B cell (primary cell): ENCODE data around the gene GPM6B.

ENCODE experiments used
- EZH2 ChIP-seq: IDR thresholded peaks from 2 replicates; pipeline ENCODE4 v1.6.1; 2012; ENCODE audit warnings: borderline replicate concordance, low read depth, mild to moderate bottlenecking, moderate library complexity, low read length; ENCODE audit not compliant: insufficient read depth, poor library complexity, severe bottlenecking
- TF ChIP-seq, protein P1 (sequence below): fragments of 200-600 bp; IDR thresholded peaks from one replicate; pipeline ENCODE4 v1.8.0; 2022; ENCODE audit warnings: antibody characterized with exemption, mild to moderate bottlenecking

DNA sequence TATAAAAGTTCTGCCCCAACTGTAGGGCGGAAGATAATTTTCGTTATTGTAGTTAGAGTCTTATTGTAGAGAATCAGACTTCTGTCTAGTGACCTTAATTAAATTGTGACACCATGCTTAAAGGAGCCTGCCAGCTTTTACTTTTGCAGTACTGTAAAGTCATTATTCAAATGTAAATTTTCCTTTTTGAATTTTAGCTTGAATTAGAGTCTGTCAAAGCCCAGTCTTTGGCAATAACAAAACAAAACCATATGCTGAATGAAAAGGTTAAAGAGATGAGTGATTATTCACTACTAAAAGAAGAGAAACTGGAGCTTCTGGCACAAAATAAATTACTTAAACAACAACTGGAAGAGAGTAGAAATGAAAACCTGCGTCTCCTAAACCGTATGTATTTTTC lies 60.5 kb downstream of the GPM6B start:
- TF ChIP-seq, protein P1, sequence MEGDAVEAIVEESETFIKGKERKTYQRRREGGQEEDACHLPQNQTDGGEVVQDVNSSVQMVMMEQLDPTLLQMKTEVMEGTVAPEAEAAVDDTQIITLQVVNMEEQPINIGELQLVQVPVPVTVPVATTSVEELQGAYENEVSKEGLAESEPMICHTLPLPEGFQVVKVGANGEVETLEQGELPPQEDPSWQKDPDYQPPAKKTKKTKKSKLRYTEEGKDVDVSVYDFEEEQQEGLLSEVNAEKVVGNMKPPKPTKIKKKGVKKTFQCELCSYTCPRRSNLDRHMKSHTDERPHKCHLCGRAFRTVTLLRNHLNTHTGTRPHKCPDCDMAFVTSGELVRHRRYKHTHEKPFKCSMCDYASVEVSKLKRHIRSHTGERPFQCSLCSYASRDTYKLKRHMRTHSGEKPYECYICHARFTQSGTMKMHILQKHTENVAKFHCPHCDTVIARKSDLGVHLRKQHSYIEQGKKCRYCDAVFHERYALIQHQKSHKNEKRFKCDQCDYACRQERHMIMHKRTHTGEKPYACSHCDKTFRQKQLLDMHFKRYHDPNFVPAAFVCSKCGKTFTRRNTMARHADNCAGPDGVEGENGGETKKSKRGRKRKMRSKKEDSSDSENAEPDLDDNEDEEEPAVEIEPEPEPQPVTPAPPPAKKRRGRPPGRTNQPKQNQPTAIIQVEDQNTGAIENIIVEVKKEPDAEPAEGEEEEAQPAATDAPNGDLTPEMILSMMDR, result no peak
- no peak for TF ChIP-seq EZH2
